Astrocyte of the spinal cord (primary cell): ENCODE results near the gene RGS3.

Experiments
- DNase-seq: peaks from one replicate; pipeline ENCODE4 v3.0.0; 2011; ENCODE audit warnings: low read depth, low spot score
- H3K4me3 ChIP-seq: 2 replicates; pipeline ENCODE4 v1.5.1; 2011; ENCODE audit warnings: low read depth, mild to moderate bottlenecking, low read length, moderate library complexity
- in situ Hi-C: cut with HindIII; loops from 2 replicates; pipeline ENCODE4 v1.10.0; 2017; ENCODE audit warnings: low sequenced_read_pairs
- TF ChIP-seq, protein P1 (sequence below): IDR thresholded peaks from 2 replicates; pipeline ENCODE4 v1.5.1; 2012; ENCODE audit warnings: low read depth, mild to moderate bottlenecking, low read length, inconsistent platforms

RGS3 gene

DNA sequence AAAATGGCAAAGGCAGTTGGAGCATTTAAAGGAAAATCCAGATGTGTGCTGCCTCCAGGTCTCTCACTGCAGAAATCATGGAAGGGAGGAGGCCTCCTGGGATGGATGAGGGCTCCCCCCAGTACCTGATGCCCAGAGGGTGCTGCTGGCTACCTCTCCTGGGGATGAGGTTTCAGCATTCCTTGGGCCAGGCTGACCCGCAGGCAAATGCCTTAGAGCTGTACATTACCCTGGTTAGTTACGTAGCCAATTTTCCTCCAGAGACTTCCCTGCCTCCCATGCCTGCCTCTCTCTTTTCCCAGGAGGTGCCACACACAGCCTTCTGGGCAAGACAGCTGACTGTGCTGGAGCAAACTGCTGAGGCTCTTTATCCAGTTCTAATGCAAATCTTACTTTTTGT lies 65.3 kb downstream of the RGS3 start:
- TF ChIP-seq, protein P1, sequence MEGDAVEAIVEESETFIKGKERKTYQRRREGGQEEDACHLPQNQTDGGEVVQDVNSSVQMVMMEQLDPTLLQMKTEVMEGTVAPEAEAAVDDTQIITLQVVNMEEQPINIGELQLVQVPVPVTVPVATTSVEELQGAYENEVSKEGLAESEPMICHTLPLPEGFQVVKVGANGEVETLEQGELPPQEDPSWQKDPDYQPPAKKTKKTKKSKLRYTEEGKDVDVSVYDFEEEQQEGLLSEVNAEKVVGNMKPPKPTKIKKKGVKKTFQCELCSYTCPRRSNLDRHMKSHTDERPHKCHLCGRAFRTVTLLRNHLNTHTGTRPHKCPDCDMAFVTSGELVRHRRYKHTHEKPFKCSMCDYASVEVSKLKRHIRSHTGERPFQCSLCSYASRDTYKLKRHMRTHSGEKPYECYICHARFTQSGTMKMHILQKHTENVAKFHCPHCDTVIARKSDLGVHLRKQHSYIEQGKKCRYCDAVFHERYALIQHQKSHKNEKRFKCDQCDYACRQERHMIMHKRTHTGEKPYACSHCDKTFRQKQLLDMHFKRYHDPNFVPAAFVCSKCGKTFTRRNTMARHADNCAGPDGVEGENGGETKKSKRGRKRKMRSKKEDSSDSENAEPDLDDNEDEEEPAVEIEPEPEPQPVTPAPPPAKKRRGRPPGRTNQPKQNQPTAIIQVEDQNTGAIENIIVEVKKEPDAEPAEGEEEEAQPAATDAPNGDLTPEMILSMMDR = no peak
- no peak overlapping the region for H3K4me3 ChIP-seq
- in situ Hi-C loops = no loop called here
- DNase-seq = no peak

DNA sequence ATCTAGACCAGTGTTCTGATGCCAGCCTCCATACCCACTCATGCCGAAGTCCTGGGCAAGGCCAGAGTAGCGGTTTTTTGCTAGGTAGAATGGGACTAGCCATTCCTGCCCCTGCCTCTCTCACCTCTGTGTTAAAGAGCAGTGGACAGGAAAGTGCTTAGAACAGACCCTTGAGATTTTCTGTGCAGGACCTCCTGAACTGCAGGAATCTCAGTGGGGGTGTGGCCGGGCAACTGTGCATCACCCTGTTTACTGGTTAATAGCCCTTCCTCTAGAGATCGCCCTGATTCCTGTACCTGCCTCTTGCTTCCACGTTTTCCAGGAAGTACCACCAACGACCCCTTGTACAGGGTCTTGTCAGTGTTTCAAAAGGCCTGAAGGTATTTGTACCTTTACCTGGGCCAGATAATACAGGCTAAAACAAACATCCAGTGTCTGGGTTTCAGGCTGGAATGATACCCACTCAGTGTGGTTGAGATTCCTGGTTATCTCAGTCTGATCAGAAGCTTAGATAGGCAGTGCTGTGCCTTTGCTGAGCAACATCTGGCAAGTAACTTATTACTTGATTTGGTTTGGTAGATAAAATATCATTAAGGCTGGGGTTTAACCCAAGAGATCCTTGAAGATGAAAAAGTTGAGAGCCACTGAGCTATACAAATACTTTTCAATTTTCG lies 65.9 kb downstream of the RGS3 start:
- in situ Hi-C loops = no loop called here
- TF ChIP-seq, protein P1 = no peak
- DNase-seq = no peak
- no peak overlapping the region for H3K4me3 ChIP-seq

GRCh38 chr9:113530022-113530635 lies 66.6 kb downstream of the RGS3 start:
- TF ChIP-seq, protein P1 = no peak
- in situ Hi-C loops = no loop called here
- no peak overlapping the region for H3K4me3 ChIP-seq
- DNase-seq = no peak

GRCh38 chr9:113530942-113531341 lies 67.4 kb downstream of the RGS3 start:
- in situ Hi-C loops = no loop called here
- H3K4me3 ChIP-seq = no peak overlapping the region
- TF ChIP-seq, protein P1 = no peak
- no peak for DNase-seq

DNA sequence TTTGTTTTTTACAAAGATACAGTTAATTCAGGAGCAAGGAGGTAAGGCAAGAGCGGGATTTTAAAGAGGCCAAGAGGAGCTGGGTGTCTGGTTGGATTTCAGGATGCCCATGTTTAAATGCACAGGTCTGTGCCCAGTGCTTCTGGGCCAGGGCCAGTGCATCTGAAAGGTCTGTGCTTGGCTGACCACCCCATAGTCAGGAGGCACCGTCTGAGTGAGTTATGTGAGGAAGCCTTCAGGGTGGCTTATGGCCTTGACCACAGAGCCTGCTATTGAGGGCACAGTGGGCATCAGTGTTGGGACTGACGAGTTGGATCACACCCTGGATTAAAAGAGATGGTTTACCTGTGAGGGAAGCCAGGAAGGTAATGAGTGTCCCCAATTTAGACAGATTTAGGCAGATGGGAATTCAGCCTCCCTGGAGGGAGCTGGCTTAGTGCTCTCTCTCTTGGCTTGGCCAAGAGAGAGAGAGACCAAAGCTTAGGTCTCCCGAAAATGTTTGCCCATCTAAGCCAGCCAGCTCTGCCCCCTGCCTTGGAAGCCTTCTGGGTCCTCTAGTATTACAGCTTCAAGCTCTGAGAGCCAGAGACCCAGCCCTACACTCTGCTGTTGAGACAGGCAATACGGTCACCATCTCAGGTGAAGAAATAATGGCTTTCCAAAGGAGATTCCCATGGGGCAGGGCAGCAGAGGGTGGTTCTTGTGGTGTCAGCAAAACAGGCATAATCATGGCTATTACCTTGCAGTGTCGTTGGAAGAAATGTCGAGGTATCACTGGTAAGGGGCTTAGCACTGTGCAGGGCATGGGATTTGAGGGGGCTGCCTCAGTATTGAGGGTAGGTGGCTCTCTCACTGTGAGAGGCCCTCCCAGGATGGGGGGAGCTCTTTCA lies 68.6 kb downstream of the RGS3 start:
- TF ChIP-seq, protein P1 = no peak
- DNase-seq = no peak
- H3K4me3 ChIP-seq = no peak overlapping the region
- in situ Hi-C loops = no loop called here

GRCh38 chr9:113532809-113533190 lies 69.3 kb downstream of the RGS3 start:
- TF ChIP-seq, protein P1 = no peak
- no peak for DNase-seq
- H3K4me3 ChIP-seq = no peak overlapping the region
- in situ Hi-C loops = no loop called here
